ENCODE results near the gene TAF8. TPM values are rescaled to one million over a fixed set of nuclear protein-coding genes. Genes with fewer than 3 reads are reported as not detected.
A peak's percentile ranks its signal among the peaks of the same experiment; 100 is the strongest.

TAF8 gene
- polyA plus RNA-seq, 1 donor (not counting 4 experiments of a cell fraction or from before 2014, with no cell fraction given) = 15.9 TPM

DNA sequence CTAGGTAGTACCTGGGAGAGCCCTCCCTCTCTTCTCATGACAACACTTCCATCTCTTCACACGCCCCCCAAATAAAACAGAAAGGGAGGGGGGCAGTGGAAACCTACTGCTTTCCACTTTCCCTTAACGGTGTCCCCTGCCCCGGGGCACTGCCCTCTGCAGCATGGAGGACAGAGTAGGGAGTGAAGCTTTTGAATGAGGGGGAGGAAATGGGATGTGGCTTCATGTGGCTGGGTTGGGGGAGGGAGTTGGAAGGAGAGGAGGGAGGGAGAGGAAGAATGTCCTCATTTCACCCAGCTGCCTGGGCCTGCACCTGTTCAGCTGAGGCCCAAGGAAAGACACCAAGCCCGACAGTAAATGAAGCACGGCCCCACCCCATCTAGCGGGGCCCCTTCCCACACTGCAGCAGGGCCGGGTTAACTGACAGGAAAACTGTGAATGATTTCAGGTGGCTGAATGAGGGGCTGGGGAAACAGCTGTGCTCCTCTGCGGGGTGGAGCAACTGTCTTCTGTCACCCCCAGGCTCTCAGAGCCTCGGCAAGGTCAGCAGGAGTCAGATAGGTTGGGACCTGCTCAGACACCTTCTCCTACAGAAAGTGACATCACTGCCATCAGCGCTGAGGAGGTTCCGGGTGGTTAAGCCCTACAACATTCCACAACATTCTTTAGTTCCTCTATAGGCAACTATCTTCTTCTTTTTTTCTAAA lies 40.0 kb upstream of the TAF8 start:
- H3K4me3 ChIP-seq (ENCODE audit: control insufficient read depth in 2 of 3, extremely low read depth in 1 of 3, insufficient read depth in 2 of 3, low read depth in 1 of 3, low read length in 3 of 3) = no peak overlapping the region
- FAIRE-seq (no peak), DNase-seq (ENCODE audit: low read depth, low spot score) (no peak)
- H2AFZ ChIP-seq (ENCODE audit: control insufficient read depth, low read length) = no peak overlapping the region
- H3K27me3 ChIP-seq (ENCODE audit: control insufficient read depth, extremely low read depth, insufficient read depth, low read length) = no peaks in the 10 kb centered on the region
- H3K9ac ChIP-seq (ENCODE audit: control insufficient read depth, extremely low read depth, insufficient read depth, low read length) = no peak overlapping the region
- TF ChIP-seq, protein P1, sequence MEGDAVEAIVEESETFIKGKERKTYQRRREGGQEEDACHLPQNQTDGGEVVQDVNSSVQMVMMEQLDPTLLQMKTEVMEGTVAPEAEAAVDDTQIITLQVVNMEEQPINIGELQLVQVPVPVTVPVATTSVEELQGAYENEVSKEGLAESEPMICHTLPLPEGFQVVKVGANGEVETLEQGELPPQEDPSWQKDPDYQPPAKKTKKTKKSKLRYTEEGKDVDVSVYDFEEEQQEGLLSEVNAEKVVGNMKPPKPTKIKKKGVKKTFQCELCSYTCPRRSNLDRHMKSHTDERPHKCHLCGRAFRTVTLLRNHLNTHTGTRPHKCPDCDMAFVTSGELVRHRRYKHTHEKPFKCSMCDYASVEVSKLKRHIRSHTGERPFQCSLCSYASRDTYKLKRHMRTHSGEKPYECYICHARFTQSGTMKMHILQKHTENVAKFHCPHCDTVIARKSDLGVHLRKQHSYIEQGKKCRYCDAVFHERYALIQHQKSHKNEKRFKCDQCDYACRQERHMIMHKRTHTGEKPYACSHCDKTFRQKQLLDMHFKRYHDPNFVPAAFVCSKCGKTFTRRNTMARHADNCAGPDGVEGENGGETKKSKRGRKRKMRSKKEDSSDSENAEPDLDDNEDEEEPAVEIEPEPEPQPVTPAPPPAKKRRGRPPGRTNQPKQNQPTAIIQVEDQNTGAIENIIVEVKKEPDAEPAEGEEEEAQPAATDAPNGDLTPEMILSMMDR (optimal IDR thresholded peaks at IDR 0.05 in 1 of 3, IDR thresholded peaks at IDR 0.05 in 1 of 3, conservative IDR thresholded peaks at IDR 0.05 in 1 of 3; ENCODE audit: extremely low read depth in 1 of 3, insufficient read depth in 2 of 3, low read length in 3 of 3) = no peak
- TF ChIP-seq EZH2 (IDR thresholded peaks at IDR 0.05; ENCODE audit: low read length) = no peak
- H3K4me1 ChIP-seq (ENCODE audit: control insufficient read depth, extremely low read depth, insufficient read depth, low read length) = peaks cover 9% of the 10 kb centered on the region
- H3K36me3 ChIP-seq (ENCODE audit: control insufficient read depth in 2 of 2, extremely low read depth in 1 of 2, insufficient read depth in 2 of 2, low read length in 2 of 2) = no peaks in the 10 kb centered on the region
- no peaks in the 10 kb centered on the region for H3K9me3 ChIP-seq (ENCODE audit: control insufficient read depth, low read depth, low read length)
- peak overlapping the region; percentile 19 for H3K4me2 ChIP-seq (ENCODE audit: control insufficient read depth, extremely low read depth, insufficient read depth, low read depth, low read length)
- dilution Hi-C loops (cut with MboI; ENCODE audit: extremely low pct_ligation_motif_present, low sequenced_read_pairs) = no loop called here
- H3K9me1 ChIP-seq (ENCODE audit: control insufficient read depth, extremely low read depth, insufficient read depth, low read length) = no peaks in the 10 kb centered on the region
- H3K27ac ChIP-seq (ENCODE audit: control insufficient read depth, insufficient read depth, low read length) = no peak overlapping the region
- no peaks in the 10 kb centered on the region for H3K79me2 ChIP-seq (ENCODE audit: control insufficient read depth, insufficient read depth, low read length)
- no peaks in the 10 kb centered on the region for H4K20me1 ChIP-seq (ENCODE audit: control insufficient read depth, extremely low read depth, insufficient read depth, low read length)

DNA sequence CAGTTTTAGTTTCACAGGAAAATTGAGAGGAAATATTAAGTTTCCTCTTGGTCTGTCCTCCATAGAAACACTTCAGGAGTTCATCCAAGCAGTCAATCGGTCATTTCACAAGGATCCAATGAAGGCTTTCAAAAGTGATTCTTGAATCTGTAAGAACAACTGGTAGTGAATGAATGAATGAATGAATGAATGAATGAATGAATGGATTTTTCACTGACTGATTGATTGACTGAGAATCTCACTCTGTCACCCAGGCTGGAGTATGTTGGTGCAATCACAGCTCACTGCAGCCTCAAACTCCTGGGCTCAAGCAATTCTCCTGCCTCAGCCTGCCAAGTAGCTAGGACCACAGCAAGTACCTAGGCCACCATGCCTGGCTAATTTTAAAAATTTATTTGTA lies 39.4 kb upstream of the TAF8 start:
- H3K9me3 ChIP-seq (ENCODE audit: control insufficient read depth, low read depth, low read length) = no peaks in the 10 kb centered on the region
- TF ChIP-seq, protein P1 (optimal IDR thresholded peaks at IDR 0.05 in 1 of 3, IDR thresholded peaks at IDR 0.05 in 1 of 3, conservative IDR thresholded peaks at IDR 0.05 in 1 of 3; ENCODE audit: extremely low read depth in 1 of 3, insufficient read depth in 2 of 3, low read length in 3 of 3) = no peak
- no peak for TF ChIP-seq EZH2 (IDR thresholded peaks at IDR 0.05; ENCODE audit: low read length)
- H3K79me2 ChIP-seq (ENCODE audit: control insufficient read depth, insufficient read depth, low read length) = no peaks in the 10 kb centered on the region
- no peaks in the 10 kb centered on the region for H3K9me1 ChIP-seq (ENCODE audit: control insufficient read depth, extremely low read depth, insufficient read depth, low read length)
- DNase-seq (ENCODE audit: low read depth, low spot score) (no peak), FAIRE-seq (no peak)
- dilution Hi-C loops (cut with MboI; ENCODE audit: extremely low pct_ligation_motif_present, low sequenced_read_pairs) = no loop called here
- no peaks in the 10 kb centered on the region for H3K36me3 ChIP-seq (ENCODE audit: control insufficient read depth in 2 of 2, extremely low read depth in 1 of 2, insufficient read depth in 2 of 2, low read length in 2 of 2)
- no peak overlapping the region for H3K4me3 ChIP-seq (ENCODE audit: control insufficient read depth in 2 of 3, extremely low read depth in 1 of 3, insufficient read depth in 2 of 3, low read depth in 1 of 3, low read length in 3 of 3)
- peaks cover 9% of the 10 kb centered on the region for H3K4me1 ChIP-seq (ENCODE audit: control insufficient read depth, extremely low read depth, insufficient read depth, low read length)
- no peak overlapping the region for H3K27ac ChIP-seq (ENCODE audit: control insufficient read depth, insufficient read depth, low read length)
- peak overlapping the region; percentile 19 for H3K4me2 ChIP-seq (ENCODE audit: control insufficient read depth, extremely low read depth, insufficient read depth, low read depth, low read length)
- H3K9ac ChIP-seq (ENCODE audit: control insufficient read depth, extremely low read depth, insufficient read depth, low read length) = no peak overlapping the region
- no peaks in the 10 kb centered on the region for H4K20me1 ChIP-seq (ENCODE audit: control insufficient read depth, extremely low read depth, insufficient read depth, low read length)
- H2AFZ ChIP-seq (ENCODE audit: control insufficient read depth, low read length) = no peak overlapping the region
- no peaks in the 10 kb centered on the region for H3K27me3 ChIP-seq (ENCODE audit: control insufficient read depth, extremely low read depth, insufficient read depth, low read length)
